ACHN (cell line): ENCODE measurements around the gene AGAP5.
"Not testable (repeated sequence)": the region's sequence is repeated elsewhere in the genome, so short reads cannot be mapped to it uniquely, and the experiment has no call there.

Experiments used
- DNase-seq: peaks from one replicate; pipeline ENCODE4 v3.0.0-alpha.2; 2015
- in situ Hi-C: cut with HindIII; loops from 2 replicates; pipeline ENCODE4 v1.10.0; 2017; ENCODE audit warnings: low sequenced_read_pairs, low pct_ligation_motif_present, low pct_unique_long_range_greater_than_20kb

The AGAP5 gene

DNA sequence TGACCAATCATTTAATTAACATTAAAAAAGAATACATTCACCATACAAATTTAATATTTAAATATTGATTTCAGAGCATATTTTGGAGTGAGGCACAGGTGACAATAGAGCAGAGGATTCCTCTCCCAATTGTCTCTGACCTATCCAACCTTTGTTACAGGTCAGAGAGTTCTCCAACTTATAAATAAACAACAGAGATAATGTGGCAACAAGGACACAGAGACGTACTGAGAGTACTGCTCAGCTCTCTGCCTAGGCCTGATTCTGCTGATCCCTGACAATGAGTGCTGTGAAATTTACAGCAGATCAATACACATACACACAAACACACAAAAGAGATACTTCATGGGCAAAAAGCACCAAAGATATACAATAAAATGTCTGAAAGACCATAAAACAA lies 18.3 kb upstream of the AGAP5 start:
- DNase-seq, result no peak
- in situ Hi-C loops, result no loop called here

DNA sequence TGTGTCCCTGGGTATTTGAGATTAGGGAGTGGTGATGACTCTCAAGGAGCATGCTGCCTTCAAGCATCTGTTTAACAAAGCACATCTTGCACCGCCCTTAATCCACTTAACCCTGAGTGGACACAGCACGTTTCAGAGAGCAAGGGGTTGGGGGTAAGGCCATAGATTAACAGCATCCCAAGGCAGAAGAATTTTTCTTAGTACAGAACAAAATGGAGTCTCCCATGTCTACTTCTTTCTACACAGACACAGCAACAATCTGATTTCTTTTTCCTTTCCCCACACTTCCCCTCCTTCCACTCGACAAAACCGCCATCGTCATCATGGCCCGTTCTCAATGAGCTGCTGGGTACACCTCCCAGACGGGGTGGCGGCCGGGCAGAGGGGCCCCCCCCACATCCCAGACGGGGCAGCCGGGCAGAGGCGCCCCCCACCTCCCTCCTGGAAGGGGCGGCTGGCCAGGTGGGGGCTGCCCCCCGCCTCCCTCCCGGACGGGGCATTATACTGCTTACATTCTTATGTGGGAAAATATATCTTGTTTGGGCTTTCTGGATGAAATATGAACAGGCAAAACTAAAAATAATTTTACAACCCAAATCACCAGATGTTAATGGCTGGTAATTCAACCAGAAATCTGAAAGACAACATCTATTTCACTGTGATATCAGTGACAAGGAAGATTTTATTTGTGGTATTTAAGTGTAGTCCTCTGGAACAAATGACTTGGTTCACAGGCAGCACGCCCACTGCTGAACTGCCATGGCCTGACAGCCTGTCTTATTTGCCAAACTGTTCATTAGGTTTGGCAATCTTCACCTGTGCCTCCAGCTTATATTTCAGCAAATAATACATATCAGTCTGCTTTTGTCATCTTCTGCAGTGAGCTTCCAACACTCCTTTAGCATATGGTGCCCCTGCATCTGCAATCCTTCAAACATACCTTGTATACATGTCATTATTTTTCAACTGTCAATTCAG lies 17.6 kb upstream of the AGAP5 start:
- DNase-seq, in situ Hi-C loops: not testable (repeated sequence)

- DNase-seq, in situ Hi-C loops: not testable (repeated sequence)
Measured at GRCh38 chr10:73714483-73714882, 16.6 kb upstream of the AGAP5 start.

GRCh38 chr10:73713912-73714311 lies 16.0 kb upstream of the AGAP5 start:
- in situ Hi-C loops, DNase-seq: not testable (repeated sequence)

DNA sequence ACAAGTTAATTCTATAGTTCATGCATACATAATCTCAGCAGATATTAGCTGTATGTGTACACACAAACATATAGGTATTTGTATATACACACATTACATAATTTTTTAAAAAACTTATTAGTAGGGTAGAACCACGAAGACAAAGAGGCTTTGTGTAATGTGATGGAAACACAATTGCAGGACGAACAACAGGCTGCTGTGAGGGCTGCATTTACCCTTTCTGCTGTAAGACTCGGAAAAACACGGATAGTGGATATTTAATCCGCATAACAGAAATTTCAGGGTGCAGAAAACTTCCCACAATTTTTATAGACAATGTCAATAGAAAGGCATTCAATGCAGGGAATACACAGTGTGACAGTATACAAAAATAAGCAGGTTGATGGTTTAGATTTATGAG lies 13.8 kb upstream of the AGAP5 start:
- in situ Hi-C loops, DNase-seq: not testable (repeated sequence)

- in situ Hi-C loops, DNase-seq: not testable (repeated sequence)
Measured at GRCh38 chr10:73708122-73708521, 10.2 kb upstream of the AGAP5 start.

DNA sequence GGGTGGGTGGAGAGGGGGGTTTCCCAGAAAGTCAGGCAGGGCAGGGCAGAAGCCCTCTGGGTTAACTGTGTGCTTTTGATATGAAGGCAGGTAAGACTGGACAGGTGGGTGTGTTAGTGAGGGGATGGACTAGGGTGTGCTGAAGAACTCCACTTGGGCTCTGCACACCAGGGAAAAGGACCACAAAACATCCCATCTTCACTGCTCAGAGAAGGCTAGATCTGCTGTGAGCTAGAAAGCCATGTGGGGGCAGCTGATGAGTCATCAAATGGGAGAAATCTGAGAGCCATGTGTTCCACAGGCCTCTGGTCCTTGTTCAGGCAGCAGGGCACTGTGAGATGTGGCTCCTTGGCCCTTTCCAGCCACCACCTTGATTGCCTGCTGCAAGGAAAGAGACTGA lies 9.7 kb upstream of the AGAP5 start:
- in situ Hi-C loops, DNase-seq: not testable (repeated sequence)

GRCh38 chr10:73706488-73706887 lies 8.6 kb upstream of the AGAP5 start:
- in situ Hi-C loops, DNase-seq: not testable (repeated sequence)

GRCh38 chr10:73705506-73706072 lies 7.7 kb upstream of the AGAP5 start:
- in situ Hi-C loops, DNase-seq: not testable (repeated sequence)

DNA sequence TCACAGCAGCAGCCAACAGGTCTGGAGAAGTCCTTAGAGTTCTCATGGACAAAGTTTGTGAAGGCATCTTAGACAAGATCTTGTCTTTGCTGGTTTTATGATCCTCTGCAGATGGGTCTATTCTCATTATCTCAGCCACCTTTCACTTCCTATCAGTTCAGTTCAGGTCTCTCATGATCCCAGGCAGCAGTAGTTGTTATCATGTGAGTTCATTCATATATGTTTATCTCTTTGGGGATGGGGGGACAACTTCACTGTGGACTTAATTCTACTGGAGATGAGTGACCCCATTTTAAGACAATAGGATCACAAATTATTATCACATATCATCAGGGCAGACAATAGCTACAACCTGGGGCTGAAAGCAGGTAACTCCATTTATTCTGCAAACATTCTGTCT lies 6.0 kb upstream of the AGAP5 start:
- DNase-seq, in situ Hi-C loops: not testable (repeated sequence)

DNA sequence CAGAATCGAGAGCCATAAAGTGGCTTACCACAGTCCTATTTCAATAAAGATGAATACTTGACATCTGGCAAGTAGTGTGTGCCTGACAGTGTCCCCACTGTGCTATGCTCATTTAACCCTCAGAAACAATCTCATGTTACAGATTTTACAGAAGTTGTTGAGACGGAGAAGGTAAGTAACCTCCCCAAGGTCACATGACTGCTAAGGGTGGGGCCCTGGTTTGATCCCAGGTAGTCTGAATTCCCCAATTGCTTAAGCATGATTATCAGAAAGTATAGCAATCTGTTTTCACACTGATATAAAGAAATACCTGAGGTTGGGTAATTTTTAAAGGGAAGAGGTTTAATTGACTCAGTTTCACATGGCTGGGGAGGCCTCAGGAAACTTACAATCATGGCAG lies 910 bp upstream of the AGAP5 start:
- DNase-seq, in situ Hi-C loops: not testable (repeated sequence)

DNA sequence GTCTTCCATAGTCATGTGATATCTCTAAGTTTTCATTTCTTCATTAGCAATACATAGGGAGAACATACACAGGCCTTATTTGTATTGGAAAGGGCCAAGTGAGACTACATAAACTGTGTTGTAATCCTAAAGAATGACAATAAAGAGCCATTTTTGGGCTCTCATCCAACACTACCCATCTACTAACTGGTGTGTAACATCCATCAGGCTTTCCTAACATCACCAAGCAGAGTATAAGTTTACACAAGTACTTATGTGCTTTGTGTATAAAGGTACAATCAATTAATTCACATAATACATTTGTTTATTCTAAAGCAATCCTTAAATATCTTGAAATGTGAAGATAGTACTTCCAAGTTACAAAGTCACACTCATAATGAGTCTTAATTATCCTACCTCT lies 2.6 kb downstream of the AGAP5 start:
- in situ Hi-C loops, DNase-seq: not testable (repeated sequence)

DNA sequence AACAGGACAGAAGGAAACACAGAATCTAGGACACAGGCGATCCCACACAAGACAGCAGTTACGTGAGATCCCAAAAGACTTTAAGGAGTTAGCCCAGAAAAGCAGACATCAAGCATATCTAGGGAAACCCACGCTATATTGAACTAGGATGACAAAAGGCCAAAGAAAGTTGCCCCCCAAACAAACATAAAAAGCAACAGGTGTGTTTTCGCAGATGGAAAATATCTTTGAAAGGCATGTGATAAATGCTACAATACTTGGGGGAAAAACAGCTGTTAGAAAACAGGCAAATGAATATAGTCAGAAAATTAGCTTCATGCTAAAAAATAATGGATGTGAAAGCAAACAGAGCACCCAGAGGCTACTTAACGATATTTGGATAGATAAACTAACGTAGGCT lies 7.2 kb downstream of the AGAP5 start:
- in situ Hi-C loops, DNase-seq: not testable (repeated sequence)

- DNase-seq, in situ Hi-C loops: not testable (repeated sequence)
Measured at GRCh38 chr10:73689596-73689995, 8.3 kb downstream of the AGAP5 start.

GRCh38 chr10:73687641-73688040 lies 10.3 kb downstream of the AGAP5 start:
- in situ Hi-C loops, DNase-seq: not testable (repeated sequence)

DNA sequence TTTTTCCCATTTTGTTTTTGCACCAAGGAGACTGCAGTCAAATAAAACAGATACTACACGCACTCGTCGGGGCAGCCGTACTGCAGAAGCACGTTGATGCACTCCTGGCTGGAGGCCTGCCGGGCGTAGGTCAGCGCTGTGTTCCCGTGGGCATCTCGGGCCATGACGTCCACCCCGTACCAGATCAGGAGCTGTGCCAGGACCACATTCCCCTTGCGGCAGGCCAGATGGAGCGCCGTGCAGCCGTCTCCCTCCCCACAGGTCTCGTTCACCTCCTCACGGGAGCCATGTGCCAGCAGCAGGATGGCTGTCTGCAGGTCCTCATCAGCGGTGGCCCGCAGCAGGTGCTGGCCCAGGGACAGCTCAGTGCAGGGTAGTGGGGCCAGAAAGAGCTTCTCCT lies 23.4 kb downstream of the AGAP5 start:
- in situ Hi-C loops, DNase-seq: not testable (repeated sequence)

DNA sequence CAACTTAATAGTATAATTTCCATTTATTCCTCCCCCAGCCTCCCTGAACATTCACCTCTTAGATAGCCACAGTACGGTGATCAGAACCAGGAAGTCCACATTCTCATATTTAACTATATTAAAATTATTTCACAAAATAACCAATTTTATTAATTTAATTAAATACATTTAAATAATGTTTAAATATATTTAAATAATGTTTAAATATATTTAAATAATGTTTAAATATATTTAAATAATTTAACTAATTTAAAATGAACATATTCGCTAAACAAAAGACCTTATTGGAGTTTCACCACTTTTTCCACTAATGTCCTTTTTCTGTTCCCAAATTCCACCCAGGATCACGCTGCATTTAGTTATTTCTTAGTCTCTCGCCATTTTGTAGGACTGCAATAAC lies 29.5 kb downstream of the AGAP5 start:
- in situ Hi-C loops, result not testable (repeated sequence)

GRCh38 chr10:73666153-73666809 lies 31.6 kb downstream of the AGAP5 start:
- in situ Hi-C loops, DNase-seq: not testable (repeated sequence)

More for the DNA sequence above, 29.5 kb downstream of the AGAP5 start:
- DNase-seq, result not testable (repeated sequence)

DNA sequence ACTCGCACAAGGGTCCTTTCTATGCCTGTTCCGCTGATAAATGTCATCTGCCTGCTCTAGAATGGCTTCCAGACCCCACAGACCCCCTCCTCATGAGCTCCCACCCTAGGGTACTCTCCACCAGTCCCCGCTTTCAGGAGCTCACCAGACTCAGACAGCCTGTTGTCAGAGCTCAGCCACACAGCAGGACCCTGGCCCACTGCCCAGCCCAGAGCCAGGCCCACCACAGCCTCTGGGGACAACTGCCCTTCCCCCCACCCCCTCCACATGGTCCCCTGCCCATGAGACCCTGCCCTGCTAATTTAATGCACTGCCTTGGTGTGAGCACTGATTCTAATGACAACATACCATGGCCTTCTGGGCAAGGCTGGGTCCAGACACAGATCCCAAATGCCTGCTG lies 32.3 kb downstream of the AGAP5 start:
- in situ Hi-C loops, DNase-seq: not testable (repeated sequence)
